ENCODE measurements around the gene PAQR4. TPM values are rescaled to one million over a fixed set of nuclear protein-coding genes. Genes with fewer than 3 reads are reported as not detected.

PAQR4 gene
- total and polyA plus RNA-seq, 2 of the 13 experiments (the other 11 are each of a cell fraction or from before 2014, with no cell fraction given): 15.9 to 24.8 TPM

DNA sequence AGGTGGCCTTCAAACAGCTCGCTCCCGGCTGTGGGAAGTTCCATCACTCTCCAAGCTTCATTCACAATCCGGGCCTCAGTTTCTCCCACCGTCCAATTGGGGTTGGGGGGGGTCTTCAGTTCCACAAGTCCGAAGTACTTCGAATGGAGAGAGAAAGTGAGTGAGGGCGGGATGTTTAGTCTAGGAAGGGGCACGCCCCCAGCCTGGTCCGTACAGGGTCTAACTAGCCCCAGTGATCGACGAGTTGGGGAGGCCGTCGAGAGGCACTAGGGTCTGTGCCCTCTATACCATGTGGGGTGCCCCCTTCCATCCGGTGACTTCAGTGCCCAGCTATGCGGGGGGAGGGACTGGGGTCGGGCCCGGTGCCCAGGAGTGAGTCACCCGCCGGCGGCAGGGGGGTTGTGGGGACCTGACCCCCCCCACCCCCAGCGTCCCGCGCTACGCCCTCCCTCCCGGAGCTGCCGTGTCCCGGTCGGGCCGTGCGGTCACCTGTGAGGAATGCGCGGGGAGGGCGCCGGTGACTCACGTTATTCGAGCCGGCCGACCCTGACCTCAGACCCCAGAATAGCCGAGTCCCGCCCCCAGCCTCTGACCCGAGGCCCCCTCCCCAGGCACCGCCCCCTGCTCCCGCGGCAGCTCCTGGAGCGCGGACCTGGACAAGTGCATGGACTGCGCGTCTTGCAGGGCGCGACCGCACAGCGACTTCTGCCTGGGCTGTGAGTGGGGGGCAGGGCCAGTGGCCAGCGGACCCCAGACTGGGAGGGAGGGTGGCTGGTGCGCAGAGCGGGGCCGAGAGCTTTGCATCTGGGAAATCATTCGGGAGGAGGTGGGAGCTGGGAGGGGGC is 51.7 kb downstream of the PAQR4 start (continued):
- TF ChIP-seq, protein P1, sequence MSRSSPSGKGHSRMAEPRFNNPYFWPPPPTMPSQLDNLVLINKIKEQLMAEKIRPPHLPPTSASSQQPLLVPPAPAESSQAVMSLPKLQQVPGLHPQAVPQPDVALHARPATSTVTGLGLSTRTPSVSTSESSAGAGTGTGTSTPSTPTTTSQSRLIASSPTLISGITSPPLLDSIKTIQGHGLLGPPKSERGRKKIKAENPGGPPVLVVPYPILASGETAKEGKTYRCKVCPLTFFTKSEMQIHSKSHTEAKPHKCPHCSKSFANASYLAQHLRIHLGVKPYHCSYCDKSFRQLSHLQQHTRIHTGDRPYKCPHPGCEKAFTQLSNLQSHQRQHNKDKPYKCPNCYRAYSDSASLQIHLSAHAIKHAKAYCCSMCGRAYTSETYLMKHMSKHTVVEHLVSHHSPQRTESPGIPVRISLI (CRISPR knock-in tag; IDR thresholded peaks at IDR 0.05; ENCODE audit: borderline replicate concordance): no peak
- peak; percentile 70; the same call in 1 of the 2 replicates for TF ChIP-seq SAFB2 (CRISPR knock-in tag; IDR thresholded peaks at IDR 0.05; ENCODE audit: borderline replicate concordance, low read depth)
- TF ChIP-seq SOX5 (CRISPR knock-in tag; IDR thresholded peaks at IDR 0.05; ENCODE audit: borderline replicate concordance): peak; percentile 14; the same call in 1 of the 2 replicates
- TF ChIP-seq PCBP1 (IDR thresholded peaks at IDR 0.05; ENCODE audit: borderline replicate concordance, low read depth, low read length): no peak
- TF ChIP-seq ZNF24 (IDR thresholded peaks at IDR 0.05): no peak
- TF ChIP-seq AGO1 (IDR thresholded peaks at IDR 0.05; ENCODE audit: low read depth, low read length, poor library complexity, severe bottlenecking): peak; percentile 70
- TF ChIP-seq, protein P2, sequence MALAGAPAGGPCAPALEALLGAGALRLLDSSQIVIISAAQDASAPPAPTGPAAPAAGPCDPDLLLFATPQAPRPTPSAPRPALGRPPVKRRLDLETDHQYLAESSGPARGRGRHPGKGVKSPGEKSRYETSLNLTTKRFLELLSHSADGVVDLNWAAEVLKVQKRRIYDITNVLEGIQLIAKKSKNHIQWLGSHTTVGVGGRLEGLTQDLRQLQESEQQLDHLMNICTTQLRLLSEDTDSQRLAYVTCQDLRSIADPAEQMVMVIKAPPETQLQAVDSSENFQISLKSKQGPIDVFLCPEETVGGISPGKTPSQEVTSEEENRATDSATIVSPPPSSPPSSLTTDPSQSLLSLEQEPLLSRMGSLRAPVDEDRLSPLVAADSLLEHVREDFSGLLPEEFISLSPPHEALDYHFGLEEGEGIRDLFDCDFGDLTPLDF (CRISPR knock-in tag; IDR thresholded peaks at IDR 0.05): 0 out of 2 replicates have a peak, but pooled peaks have one; percentile 20
- peak; percentile 31 for TF ChIP-seq DBP (CRISPR knock-in tag; IDR thresholded peaks at IDR 0.05; ENCODE audit: not compliant biosample characterization)
- no peak for TF ChIP-seq TEAD2 (CRISPR knock-in tag; IDR thresholded peaks at IDR 0.05)
- TF ChIP-seq ZBTB7A (CRISPR knock-in tag; IDR thresholded peaks at IDR 0.05): peak; percentile 83
- TF ChIP-seq, protein P3, sequence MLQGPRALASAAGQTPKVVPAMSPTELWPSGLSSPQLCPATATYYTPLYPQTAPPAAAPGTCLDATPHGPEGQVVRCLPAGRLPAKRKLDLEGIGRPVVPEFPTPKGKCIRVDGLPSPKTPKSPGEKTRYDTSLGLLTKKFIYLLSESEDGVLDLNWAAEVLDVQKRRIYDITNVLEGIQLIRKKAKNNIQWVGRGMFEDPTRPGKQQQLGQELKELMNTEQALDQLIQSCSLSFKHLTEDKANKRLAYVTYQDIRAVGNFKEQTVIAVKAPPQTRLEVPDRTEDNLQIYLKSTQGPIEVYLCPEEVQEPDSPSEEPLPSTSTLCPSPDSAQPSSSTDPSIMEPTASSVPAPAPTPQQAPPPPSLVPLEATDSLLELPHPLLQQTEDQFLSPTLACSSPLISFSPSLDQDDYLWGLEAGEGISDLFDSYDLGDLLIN (CRISPR knock-in tag; IDR thresholded peaks at IDR 0.05; ENCODE audit: borderline replicate concordance): no peak
